ENCODE measurements around the gene TRIM10.
"Not testable (repeated sequence)": the region's sequence is repeated elsewhere in the genome, so short reads cannot be mapped to it uniquely, and the experiment has no call there.

The TRIM10 gene

GRCh38 chr6:30172681-30173080 is 11.7 kb upstream of the TRIM10 start:
- FAIRE-seq (no peak), DNase-seq (ENCODE audit: low spot score) (no peak)

- DNase-seq (ENCODE audit: low spot score) (no peak), FAIRE-seq (no peak)
Measured at GRCh38 chr6:30171677-30172471, 10.9 kb upstream of the TRIM10 start.

GRCh38 chr6:30169658-30170614 is 8.9 kb upstream of the TRIM10 start:
- peak; percentile 50 for DNase-seq (ENCODE audit: low spot score)
- no peak for FAIRE-seq

- FAIRE-seq, result no peak
- DNase-seq (ENCODE audit: low spot score), result no peak
Measured at GRCh38 chr6:30168741-30169140, 7.7 kb upstream of the TRIM10 start.

- DNase-seq (ENCODE audit: low spot score) (no peak), FAIRE-seq (no peak)
Measured at GRCh38 chr6:30167101-30167500, 6.1 kb upstream of the TRIM10 start.

GRCh38 chr6:30165238-30165637 is 4.2 kb upstream of the TRIM10 start:
- not testable (repeated sequence) for DNase-seq (ENCODE audit: low spot score)

GRCh38 chr6:30164714-30165113 is 3.7 kb upstream of the TRIM10 start:
- FAIRE-seq, result no peak
- no peak for DNase-seq (ENCODE audit: low spot score)

More at GRCh38 chr6:30165238-30165637, 4.2 kb upstream of the TRIM10 start:
- FAIRE-seq, result not testable (repeated sequence)

- DNase-seq (ENCODE audit: low spot score) (no peak), FAIRE-seq (no peak)
Measured at GRCh38 chr6:30163918-30164654, 3.1 kb upstream of the TRIM10 start.

GRCh38 chr6:30163090-30163917 is 2.3 kb upstream of the TRIM10 start, which contains the start of gene TRIM15:
Gene TRIM15 (plus strand): TSS chr6:30163546. CDS start chr6:30163685, 139 bp downstream.
- DNase-seq (ENCODE audit: low spot score) (peak; percentile 34), FAIRE-seq (no peak)

- FAIRE-seq (no peak), DNase-seq (ENCODE audit: low spot score) (no peak)
Measured at GRCh38 chr6:30162265-30163089, 1.5 kb upstream of the TRIM10 start.

- DNase-seq (ENCODE audit: low spot score) (no peak), FAIRE-seq (no peak)
Measured at GRCh38 chr6:30160008-30160784, 815 bp downstream of the TRIM10 start.

- FAIRE-seq, result no peak
- DNase-seq (ENCODE audit: low spot score), result no peak
Measured at GRCh38 chr6:30158475-30159040, 2.5 kb downstream of the TRIM10 start.

GRCh38 chr6:30157999-30158398 is 3.0 kb downstream of the TRIM10 start:
- no peak for FAIRE-seq
- DNase-seq (ENCODE audit: low spot score), result no peak

GRCh38 chr6:30157581-30157980 is 3.4 kb downstream of the TRIM10 start:
- FAIRE-seq, result no peak
- no peak for DNase-seq (ENCODE audit: low spot score)

GRCh38 chr6:30156774-30157173 is 4.2 kb downstream of the TRIM10 start:
- FAIRE-seq (no peak), DNase-seq (ENCODE audit: low spot score) (no peak)

GRCh38 chr6:30156262-30156599 is 4.8 kb downstream of the TRIM10 start:
- peak; percentile 32 for FAIRE-seq

GRCh38 chr6:30155520-30156261 is 5.3 kb downstream of the TRIM10 start:
- DNase-seq (ENCODE audit: low spot score) (no peak), FAIRE-seq (no peak)

More at GRCh38 chr6:30156262-30156599, 4.8 kb downstream of the TRIM10 start:
- DNase-seq (ENCODE audit: low spot score), result peak; percentile 68
